ENCODE data around the gene IGFALS.

DNA sequence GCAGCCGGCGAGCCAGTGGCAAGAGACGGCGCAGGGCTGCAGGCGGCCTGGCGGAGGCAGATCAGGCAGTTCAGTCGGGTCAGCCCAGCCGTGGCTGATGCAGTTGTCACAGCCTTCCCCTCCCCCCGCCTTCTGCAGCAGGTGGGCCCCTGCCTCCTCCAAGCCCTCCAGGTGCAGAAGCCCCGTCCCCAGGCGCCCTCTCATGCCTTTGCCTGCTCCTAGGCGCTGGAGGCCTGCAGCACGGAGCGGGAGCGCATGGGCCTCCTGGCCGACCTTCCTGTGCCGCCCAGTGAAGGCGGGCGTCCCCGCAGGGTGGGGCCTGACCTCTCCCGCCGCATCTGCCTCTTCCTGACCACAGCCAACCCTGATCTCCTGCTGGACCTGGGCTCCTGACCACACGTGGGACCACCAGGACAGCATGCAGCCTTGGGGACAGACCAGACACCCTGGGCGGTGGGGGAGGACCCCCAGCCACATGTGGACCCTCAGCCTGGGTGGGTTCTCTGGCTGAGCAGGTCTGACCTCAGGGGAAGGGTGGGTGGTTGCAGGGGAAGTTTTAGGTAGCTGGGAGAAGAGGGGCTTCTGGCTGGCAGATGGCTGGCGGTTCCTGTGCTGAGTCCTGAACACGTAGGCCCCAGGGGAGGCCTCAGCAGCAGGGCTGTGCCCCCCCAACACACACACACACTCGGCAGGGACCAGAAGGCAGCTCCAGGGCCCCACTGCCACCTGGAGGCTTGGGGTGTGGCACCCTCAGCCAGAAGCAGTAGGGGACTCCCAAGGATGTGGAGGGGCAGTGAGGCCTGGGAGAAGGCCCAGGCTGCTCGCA lies 17.4 kb downstream of the IGFALS start:
- TF ChIP-seq STAT1 (IDR thresholded peaks at IDR 0.05; ENCODE audit: unreplicated experiment): no peak
- TF ChIP-seq, protein P1, sequence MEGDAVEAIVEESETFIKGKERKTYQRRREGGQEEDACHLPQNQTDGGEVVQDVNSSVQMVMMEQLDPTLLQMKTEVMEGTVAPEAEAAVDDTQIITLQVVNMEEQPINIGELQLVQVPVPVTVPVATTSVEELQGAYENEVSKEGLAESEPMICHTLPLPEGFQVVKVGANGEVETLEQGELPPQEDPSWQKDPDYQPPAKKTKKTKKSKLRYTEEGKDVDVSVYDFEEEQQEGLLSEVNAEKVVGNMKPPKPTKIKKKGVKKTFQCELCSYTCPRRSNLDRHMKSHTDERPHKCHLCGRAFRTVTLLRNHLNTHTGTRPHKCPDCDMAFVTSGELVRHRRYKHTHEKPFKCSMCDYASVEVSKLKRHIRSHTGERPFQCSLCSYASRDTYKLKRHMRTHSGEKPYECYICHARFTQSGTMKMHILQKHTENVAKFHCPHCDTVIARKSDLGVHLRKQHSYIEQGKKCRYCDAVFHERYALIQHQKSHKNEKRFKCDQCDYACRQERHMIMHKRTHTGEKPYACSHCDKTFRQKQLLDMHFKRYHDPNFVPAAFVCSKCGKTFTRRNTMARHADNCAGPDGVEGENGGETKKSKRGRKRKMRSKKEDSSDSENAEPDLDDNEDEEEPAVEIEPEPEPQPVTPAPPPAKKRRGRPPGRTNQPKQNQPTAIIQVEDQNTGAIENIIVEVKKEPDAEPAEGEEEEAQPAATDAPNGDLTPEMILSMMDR (conservative IDR thresholded peaks at IDR 0.05; ENCODE audit: low read depth in 2 of 2): no peak

Data from GM23338 (cell line).